Stimulated activated CD4-positive, alpha-beta T cell treated with anti-CD3 and anti-CD28 coated beads, Interleukin-15, amount 100 ng/mL, for 24 hours (primary cell): ENCODE measurements around the gene AOC1.

Experiments used
- DNase-seq: peaks from one replicate; pipeline ENCODE4 v3.0.0-alpha.2; 2020

AOC1 gene

DNA sequence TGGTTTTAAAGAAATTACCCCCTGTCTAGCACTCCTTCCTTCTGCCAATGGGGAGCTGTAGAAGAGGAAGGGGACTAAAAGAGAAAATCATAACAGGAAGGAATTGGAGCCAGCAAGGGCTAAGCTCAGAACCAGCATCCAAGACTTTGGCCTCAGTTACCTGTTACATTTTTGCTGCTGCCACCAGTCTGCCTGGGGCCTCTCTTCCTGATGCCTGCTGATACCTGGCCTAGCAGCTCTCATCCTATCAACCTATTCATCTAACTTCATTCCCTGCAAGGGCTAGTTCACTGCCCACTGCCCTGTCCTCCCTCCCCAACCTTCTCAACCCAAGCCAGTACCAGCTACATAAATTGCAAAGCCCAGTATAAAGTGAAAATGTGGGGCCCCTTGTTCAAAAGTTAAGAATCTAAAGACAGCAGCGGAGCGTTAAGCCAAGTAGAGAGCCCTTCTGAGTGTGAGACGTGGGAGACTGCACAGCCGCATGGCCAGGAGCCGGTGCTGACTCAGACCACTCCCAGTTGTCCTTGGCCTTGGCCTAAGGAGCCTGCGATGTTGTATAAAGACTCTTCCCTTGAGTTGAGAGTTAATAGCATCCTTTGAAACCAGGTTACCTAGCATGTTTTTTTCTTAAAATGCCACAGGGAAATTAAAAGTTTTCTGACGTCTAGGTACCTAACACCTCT is 13.2 kb upstream of the AOC1 start:
- DNase-seq: no peak

DNA sequence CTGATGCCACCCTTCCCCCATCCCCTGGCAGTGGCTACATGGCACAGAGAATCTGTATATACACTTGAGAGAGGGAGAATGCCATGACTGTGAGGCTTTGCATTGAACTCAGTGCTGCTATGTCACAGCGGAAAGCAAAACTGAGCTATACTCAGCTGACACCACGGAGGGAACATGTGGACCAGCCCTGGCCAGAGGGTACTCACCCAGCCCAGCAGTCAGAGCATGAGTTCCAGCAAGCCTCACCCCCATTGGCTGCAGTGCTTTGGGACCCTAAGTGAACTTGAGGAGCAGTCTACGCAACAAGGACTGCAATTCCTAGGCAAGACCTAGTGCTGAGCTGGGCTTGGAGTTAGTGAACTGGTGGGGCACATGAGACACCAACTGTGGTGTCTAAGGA is 10.3 kb upstream of the AOC1 start:
- no peak for DNase-seq

DNA sequence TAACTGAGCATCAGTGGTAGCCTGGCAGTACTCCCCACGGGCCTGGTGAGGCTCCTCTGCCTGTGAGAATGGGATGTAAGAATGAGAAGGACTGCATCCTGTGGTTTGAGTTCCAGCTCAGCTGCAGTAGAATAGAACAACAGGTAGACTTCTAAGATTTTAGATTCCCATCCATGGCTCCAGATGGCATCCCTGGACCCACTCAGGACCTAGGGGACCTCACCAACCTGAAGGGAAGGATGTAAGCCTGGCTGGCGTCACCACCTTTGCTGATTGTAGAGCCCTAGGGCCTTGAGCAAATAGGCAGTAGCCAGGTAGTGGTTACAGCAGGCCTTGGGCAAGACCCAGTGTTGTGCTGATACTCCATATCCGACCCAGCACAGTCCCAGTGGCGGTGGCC is 9.6 kb upstream of the AOC1 start:
- DNase-seq: no peak

DNA sequence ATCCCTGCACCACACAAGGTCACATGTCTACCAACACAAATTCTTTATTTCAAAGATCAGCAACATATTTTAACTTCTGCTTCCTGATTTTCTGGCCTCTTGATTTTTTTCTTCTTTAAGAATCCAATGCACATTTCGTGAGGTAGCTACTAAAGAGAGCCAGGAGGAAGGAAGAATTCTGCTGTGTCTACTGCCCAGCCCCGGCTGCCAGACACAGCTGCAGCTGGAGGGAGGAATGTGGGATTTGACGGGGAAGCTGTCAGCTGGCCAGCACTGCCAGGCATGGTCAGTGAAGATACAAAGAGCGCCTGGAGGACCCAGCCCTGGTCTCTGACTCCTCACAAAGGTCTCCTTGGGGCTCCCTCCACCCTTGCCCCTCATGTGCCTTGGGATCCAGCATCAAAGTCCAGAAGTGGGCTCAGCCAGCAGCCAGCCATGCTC is 6.9 kb upstream of the AOC1 start:
- no peak for DNase-seq

DNA sequence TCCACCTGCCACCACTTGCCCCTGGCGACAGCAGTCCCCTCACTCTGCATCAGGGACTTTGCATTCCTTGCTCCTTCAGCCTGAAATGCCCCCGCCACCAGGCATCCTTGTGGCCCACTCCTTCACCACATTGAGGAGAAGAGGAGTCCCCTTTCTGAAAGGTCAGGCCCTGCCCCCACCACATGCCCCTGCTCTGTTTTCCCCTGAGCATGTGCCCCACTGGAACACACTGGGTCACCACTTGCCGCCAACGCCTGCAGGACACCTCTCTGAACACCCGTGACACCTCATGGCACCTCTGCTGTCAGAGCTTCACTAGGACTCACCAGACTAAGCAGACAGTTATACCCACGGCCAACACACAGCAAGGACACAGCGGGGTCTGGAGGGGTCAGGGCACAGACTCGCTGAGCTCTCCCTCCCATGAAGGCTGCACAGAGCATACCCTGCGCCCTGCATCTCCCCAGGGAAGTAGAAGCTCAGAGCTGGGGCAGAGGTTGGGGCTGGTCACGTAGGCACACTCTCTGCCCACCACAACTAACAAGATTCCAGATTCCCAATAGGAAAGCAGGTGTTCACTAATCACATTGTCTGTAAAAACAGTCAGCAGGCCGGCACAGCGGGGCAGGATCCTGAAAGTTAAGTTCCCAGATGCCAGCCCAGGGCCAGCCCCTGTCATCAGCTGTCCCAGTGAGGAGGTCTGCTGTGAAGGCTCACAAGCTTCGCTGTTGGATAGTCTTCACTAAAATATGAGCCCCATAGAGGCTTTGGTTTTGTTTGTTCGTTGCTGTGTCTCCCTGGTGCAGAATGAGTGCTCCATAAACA is 5.8 kb upstream of the AOC1 start:
- DNase-seq: no peak

DNA sequence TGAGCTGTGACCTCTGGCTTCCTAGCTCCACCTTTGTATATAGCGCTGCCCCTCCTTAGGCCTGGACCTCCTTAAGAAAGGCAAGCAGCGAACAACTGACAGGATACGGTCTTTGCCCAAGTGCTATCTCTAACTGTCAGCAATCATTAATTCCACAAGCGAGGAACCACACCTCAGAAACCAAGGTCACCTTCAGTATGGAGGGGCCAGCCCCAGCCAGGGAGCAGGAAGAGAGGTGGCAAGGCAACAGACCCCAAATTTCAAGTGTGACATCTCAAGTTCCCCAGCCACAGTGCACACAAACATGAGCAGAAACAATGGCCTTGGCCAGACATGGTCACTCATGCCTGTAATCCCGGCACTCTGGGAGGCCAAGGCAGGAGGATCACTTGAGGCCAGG is 4.8 kb upstream of the AOC1 start:
- no peak for DNase-seq

DNA sequence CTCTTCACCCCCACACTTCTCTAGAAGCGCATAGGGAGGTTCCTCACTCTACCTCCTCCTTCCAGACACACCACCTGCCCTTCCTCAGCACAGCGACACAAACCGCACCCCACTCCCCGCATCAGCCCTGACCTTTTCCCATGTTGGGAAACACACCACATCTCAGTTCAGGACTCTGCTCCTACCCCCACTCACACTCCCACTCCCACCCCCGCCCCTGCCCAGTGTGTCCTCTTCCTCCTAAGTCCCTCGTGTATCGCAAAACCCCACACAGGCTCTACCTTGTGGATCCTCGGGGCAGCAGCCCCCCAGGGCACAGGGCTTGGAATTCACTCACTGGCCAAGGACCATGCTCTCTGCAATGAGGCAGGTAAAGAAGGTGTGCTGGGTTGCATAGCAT is 4.2 kb upstream of the AOC1 start:
- no peak for DNase-seq

DNA sequence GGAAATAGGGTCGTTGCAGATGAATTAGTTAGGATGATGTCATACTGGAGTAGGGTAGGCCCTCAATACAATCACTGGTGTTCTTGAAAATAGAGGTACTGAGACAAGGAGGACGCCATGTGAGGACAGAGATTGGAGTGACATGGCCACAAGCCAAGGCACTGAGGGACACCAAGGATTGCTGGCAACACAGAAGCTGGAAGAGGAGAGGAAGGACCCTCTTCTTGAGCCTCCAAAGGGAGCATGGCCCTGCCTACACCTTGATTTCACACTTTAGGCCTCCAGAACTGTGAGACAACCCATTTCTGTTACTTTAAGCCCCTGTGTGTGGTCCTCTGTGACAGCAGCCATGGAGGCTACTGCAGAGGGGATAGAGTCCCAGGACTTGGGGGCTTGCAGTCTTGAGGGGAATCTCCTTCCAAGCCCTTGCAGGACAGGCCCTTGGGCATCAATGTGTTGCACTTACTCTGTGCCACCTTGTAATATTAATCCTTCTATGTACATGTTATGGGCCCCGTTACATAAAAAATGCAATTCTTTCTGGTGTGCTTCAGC is 3.7 kb upstream of the AOC1 start:
- no peak for DNase-seq

DNA sequence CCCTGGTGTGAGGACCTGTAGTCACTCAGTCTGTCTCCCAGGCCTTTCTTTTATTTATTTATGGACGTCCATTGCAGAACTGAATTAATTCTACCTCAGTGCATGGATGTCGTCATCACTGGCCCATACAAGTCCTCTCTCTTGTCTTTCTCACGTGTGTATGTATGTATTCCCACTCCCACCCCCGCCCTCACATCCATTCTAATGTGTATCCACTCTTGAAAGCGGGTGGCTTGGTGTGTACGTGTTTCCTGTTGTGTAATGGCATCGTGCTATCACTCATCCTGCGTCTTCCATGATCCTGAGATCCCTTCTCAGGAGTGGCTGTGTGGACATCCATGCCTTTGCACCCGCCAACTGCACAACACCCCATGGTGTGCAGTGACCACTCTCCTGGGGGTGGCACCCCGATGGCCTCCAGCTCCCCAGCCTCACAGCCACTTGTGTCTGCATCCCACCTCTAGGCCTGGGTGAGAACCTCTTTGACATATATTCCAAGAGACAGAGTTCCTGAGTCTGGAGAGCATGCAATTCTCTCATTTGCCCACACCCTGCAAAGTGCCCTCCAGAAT is 3.0 kb upstream of the AOC1 start:
- no peak for DNase-seq

DNA sequence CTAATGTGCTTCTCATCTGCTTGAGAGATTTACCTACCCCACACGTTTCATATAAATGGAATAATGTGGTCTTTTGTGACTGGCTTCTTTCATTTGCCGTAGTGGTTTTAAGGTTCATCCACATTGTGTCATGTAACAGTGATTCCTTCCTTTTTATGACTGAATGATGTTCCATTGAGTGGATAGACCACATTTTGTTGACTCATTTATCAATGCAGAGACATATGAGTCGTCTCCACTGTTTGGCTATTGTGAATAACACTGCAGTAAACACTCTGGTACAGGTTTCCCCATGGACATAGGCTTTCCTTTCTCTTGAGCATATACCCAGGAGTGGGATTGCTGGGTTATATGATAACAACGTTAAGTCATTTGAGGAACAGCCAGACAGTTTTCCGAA is 2.0 kb upstream of the AOC1 start:
- DNase-seq: no peak

DNA sequence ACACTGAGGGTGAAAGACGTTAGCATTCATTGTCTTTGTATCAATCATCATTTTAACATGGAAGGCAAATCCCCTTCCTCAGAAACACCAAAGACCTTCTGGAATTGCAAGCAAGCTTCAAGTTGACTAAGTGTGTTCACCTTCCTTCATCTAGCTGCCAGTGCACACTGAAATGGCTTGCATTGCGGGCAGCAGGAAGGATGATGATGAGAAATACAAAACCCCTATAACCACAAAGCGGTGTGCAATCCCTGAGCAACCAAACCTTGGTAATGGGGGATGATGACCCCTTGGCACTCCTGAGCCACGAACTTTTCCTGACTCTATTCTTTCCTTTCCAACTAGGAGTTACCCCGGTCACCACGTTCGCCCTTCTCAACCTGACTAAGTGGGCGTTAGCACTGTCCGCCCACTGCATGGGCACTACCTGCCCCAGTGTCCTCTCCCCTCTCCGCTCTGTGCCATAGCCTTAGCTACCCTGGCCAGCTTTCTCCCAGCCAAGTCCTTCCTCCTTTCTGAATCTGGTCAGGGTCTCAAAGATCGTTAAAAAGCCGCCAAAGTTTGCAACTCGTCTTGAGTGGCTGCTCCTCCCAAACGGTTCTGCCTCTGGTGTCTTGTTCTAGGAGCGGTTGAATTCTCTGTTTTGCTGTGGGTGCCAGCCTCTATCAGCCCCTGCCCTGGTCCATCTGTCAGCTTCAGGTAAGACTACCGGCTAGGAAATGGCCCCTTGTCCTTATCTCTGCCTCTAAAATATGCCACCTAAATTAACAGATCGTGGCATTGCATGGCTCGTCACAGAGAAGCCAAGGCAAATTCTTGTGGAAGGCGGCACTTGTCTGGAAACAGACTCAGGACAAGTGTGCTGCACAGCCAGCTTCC is 586 bp upstream of the AOC1 start:
- no peak for DNase-seq

DNA sequence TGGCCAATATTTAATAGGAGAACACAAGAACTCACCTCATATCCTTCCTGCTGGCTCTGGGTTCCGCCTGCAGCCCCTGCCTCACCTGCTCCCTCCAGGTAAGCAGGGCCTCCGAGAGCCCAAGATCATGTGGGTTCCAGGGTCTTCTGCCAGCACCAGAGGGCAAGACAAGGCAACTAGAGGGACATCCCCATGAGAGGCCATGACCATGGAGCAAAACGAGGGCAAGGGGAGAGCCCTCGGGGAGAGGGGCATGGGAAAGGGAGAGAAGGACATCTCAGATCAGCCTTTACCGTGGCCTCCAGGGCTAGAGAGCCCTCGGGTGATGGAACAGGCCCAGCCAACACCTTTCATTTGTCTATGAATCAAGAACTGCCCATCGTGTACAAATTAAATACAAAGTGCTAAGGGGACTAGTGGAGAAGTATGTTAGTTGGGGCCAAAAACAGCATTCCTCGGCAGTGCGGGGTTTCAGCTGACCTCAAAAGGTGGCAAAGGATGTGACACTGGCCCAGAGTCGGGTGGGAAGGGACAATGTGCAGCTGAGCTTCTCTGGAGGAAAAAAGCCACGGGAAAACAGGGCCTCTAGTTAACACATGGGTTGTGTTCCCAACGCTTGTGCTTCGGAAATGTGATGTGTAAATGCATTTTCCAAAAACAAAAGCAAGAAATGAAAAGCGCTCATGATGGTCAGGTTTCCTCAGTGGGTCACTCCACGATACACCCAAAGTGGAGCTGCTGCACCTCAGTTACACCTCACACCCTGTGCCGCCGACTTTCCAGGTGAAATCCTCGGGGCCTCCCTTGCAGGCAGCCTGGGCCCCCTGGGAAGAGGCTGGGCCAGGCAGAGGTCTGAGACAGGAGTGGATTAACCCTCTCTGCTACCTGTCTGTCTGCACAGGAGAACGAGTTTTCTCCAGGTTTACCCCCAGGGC is 2.0 kb downstream of the AOC1 start:
- no peak for DNase-seq

DNA sequence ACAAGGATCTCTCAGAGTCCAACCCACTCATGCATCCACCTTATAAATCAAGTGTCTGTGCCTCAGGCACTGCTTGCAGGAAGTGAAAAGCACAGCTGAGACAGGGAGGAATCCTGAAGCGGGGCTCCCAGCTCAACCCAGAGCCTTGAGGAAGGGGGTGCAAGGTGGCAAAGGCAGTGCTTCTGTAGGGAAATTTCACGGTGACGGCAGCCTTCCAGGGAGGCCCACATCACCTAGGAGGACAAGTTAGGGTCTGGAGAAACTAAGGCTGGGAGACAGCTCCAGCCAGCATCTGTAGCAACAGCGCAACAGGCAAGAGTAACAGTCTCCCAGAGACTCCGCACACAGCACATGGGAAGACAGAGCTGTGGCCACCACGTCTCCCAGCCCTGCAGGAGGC is 2.7 kb downstream of the AOC1 start:
- DNase-seq: no peak

DNA sequence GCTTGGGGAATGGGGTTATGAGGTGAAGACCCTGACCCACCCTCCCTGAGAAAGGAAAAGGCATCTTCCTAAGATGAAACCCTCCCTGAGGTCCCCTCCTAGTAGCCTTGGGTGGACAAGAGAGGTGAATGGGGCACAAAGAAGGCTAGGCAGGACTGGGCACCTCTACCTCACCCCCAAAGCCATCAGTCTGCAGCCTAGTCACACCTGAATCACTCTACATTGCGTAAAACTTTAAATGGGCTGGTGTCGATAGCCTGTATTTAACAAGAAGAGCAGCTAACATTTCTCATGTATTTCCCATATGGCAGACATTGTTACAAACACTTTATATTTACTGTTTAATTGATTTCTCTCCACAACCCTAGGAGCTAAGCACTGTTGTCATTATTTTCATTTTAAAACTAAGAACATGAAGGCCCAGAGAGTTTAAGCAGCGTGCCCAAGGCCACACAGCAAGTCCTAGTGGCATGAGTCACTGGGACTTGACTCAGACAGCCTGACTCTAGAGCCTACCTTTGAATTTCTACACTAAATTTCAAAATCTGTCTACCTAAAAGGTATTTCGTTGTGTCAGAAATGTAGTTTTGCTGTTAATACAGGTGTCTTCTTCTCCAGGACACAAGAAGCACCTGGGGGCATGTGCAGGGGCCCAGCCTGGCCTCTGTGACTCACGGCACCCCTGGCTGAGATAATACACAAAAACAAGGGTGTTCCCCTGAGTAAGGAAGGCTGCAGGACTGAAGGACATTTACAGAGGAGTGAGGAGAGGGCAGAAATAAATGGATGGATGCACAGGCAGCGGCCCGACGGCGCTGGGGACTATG is 3.4 kb downstream of the AOC1 start:
- DNase-seq: no peak

DNA sequence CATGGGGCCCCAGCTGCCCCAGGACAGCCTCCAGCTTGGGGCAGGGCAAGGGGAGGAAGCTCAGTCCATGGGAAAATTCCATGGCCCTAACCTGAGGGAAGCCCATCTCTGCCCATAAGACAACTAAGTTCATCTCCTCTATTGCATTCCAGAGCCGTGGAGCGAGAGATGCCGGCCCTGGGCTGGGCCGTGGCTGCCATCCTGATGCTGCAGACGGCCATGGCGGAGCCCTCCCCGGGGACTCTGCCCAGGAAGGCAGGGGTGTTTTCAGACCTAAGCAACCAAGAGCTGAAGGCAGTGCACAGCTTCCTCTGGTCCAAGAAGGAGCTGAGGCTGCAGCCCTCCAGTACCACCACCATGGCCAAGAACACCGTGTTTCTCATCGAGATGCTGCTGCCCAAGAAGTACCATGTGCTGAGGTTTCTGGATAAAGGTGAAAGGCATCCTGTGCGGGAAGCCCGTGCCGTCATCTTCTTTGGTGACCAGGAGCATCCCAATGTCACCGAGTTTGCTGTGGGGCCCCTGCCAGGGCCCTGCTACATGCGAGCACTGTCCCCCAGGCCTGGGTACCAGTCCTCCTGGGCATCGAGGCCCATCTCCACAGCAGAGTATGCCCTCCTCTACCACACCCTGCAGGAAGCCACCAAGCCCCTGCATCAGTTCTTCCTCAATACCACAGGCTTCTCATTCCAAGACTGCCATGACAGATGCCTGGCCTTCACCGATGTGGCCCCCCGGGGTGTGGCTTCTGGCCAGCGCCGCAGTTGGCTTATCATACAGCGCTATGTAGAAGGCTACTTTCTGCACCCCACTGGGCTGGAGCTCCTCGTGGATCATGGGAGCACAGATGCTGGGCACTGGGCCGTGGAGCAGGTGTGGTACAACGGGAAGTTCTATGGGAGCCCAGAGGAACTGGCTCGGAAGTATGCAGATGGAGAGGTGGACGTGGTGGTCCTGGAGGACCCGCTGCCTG is 4.3 kb downstream of the AOC1 start:
- DNase-seq: no peak

DNA sequence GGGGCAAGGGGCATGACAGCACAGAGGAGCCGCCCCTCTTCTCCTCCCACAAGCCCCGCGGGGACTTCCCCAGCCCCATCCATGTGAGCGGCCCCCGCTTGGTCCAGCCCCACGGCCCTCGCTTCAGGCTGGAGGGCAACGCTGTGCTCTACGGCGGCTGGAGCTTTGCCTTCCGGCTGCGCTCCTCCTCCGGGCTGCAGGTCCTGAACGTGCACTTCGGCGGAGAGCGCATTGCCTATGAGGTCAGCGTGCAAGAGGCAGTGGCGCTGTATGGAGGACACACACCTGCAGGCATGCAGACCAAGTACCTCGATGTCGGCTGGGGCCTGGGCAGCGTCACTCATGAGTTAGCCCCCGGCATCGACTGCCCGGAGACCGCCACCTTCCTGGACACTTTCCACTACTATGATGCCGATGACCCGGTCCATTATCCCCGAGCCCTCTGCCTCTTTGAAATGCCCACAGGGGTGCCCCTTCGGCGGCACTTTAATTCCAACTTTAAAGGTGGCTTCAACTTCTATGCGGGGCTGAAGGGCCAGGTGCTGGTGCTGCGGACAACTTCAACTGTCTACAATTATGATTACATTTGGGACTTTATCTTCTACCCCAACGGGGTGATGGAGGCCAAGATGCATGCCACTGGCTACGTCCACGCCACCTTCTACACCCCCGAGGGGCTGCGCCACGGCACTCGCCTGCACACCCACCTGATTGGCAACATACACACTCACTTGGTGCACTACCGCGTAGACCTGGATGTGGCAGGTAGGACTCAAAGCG is 5.1 kb downstream of the AOC1 start:
- no peak for DNase-seq

DNA sequence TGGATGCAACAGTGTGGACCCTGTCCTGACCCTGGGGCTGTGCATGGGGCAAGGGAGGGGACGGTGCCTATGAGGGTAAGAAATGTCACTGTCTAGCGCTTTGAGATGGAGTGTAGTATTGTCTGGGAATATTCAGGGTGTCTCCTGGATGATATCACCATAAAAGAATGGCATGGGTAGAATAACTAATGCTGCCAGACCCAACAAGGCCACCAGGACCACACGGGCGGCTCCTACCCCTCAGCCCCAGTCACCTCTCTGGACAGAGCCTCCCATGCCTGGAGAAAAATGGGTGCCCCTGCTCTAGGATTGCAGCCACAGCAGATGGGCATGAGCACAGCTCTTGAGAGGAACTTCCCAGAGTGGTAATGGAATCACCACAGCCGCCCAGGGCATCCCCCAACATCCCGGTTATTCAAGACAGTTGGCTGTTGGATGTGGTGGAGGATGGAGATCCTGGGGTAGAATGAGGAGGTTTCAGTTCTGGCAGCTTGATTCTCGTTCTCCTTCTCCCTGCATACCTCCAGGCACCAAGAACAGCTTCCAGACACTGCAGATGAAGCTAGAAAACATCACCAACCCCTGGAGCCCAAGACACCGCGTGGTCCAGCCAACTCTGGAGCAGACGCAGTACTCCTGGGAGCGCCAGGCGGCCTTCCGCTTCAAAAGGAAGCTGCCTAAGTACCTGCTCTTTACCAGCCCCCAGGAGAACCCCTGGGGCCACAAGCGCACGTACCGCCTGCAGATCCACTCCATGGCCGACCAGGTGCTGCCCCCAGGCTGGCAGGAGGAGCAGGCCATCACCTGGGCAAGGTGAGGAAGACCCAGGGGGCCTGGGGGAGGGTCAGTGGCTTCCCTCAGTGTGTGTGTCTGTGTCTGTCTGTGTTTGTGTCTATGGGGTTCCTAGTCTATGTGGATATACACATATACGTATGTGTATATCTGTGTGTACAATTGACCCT is 6.2 kb downstream of the AOC1 start:
- no peak for DNase-seq
